Measurements from ENCODE around the gene RAET1E. TPM values are rescaled to one million over a fixed set of nuclear protein-coding genes. Genes with fewer than 3 reads are reported as not detected.

The RAET1E gene
- total RNA-seq, result 0.18 and 0.49 TPM in 2 replicates

GRCh38 chr6:149897855-149898744 lies at the start of gene RAET1E:
Gene RAET1E (minus strand): TSS chr6:149898113. CDS start chr6:149890901, 7,212 bp downstream.

DNA sequence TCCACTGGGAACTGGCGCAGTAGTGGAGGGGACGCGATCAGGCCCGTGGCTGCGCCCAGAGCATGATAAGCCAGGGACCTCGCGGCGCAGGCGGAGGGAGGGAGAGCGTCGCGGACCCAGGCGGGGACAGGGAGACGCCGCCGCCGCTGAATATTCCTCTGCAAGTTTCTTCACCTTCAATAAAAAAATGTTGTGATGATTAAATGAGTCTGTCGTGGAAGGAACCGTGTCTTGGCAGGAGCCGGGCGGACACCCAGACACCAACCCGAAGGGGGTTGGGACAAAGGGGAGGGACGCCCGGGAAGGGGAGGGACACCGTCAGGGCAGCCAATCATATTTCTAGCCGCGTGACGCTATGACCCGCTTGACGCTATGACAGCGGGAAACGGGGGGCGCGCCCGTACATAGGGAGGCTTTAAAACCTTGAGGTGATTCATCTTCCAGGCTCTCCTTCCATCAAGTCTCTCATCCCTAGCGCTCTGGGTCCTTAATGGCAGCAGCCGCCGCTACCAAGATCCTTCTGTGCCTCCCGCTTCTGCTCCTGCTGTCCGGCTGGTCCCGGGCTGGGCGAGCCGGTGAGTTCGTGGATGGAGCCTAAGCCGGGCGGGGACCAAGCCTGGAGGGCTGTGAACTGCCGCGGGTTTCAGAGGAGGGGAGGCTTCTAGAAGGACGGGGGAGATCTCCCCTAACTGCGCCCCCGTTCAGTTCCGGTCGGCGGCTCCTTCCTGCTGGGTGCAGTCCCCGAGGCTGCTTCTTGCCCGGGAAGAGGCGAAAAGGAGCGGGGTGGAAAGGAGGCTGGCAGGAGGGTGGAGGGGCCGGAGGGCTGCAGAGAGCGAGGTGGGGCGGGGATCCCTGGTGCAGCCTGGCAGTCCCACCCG lies 43.9 kb upstream of the RAET1E start, which contains the start of gene ULBP2:
ULBP2 (plus strand) TSS at position 432 of the 878 bp plus-strand sequence; CDS start at position 491, 59 bp downstream.

DNA sequence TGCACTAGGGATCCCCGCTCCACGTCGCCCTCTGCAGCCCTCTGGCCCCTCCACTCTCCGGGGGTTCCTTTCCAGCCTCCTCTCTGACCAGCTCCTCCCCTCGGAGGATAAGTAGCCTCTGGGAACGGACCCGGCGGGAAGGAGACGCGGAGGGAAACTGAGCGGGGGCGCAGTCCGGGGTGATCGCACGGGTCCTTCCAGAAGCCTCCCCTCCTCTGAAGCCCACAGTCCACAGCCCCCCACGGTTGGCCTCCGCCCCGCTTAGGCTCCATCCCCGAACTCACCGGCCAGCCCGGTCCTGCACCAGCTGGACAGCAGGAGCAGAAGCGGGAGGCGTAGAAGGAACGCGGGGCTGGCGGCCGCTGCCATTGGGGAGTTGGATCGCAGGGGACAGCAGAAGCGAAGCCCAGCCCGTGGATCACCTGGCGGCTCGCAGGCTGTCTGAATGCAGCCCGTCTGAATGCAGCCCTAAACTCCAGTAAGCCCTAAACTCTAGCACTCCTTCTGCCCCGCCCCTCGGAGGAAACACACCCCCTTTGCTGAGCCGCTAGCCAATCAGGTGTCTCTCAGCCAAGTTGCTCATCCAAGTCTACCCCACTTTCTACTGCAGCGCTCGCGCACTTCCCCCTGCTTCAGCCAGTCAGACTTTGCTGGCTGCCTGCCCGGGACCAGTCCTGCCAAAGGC lies 24.9 kb upstream of the RAET1E start, which contains the start of gene RAET1G:
RAET1G (minus strand) TSS at position 480 of the 685 bp plus-strand sequence; CDS start at position 369, 111 bp downstream.

GRCh38 chr6:149863698-149864577 lies 34.0 kb downstream of the RAET1E start, which contains the start of gene LRP11:
Gene LRP11 (minus strand): TSS chr6:149864359. CDS start chr6:149864020, 339 bp downstream.

Other genes starting within 250 kb of the RAET1E start
- 10.8 and 15.6 TPM in 2 replicates for gene KATNA1, start 249.4 kb downstream of the RAET1E start, total RNA-seq
- gene LATS1, start 180.0 kb downstream of the RAET1E start, total RNA-seq, result 8.3 and 19.6 TPM in 2 replicates
- gene NUP43, start 151.6 kb downstream of the RAET1E start, total RNA-seq, result 12.0 and 52.5 TPM in 2 replicates
- gene PCMT1, start 148.4 kb downstream of the RAET1E start, total RNA-seq, result 105 TPM in 2 replicates
- gene LRP11, start 33.8 kb downstream of the RAET1E start, total RNA-seq, result 30.0 and 44.7 TPM in 2 replicates
- gene RAET1G, start 25.0 kb upstream of the RAET1E start, total RNA-seq, result 0.97 TPM in 1 of 2 replicates, not detected in the other
- 10.5 and 10.7 TPM in 2 replicates for gene ULBP2, start 43.9 kb upstream of the RAET1E start, total RNA-seq
- 2.0 and 2.1 TPM in 2 replicates for gene ULBP1, start 65.8 kb upstream of the RAET1E start, total RNA-seq
- not detected in 2 replicates for gene RAET1L, start 127.4 kb upstream of the RAET1E start, total RNA-seq
- 10.7 and 19.3 TPM in 2 replicates for gene ULBP3, start 171.0 kb upstream of the RAET1E start, total RNA-seq
- 2.2 and 7.8 TPM in 2 replicates for gene PPP1R14C, start 244.9 kb upstream of the RAET1E start, total RNA-seq